Body of pancreas (tissue), 4 donors: ENCODE measurements around the gene ZNF516.

Source experiments
- POLR2A ChIP-seq, 3 donors: fragments of 450-650 bp; IDR thresholded peaks; one replicate each; pipeline ENCODE4 v1.6.1; 2016; ENCODE audit warnings: antibody characterized with exemption in 3 of 3, mild to moderate bottlenecking in 2 of 3
- TF ChIP-seq, protein P1 (sequence below), 7 experiments: fragments of 450-650 bp in 4 of 7; fragments of 200-600 bp in 3 of 7; sonication (generic) in 3 of 7; IDR thresholded peaks; one replicate each; pipeline ENCODE4 v1.5.1; 2016 to 2019; ENCODE audit warnings: antibody characterized with exemption in 7 of 7

DNA sequence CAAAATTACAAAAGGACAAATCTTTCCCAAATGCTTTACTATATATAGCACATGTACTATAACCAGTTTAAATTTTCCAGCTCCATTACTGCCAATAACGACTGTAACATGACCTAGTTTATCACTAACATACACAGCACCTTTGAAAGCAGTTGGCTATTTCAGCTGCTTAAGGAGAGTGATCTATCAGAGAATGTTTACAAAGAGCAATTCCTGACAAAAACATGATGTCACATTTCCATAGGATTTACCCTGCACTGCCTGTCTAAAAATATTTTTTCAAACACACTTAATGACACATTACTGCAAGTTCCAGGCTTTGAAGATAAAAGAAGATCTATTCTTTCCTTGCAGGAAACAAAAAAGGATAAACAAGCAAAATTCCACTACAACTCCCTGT, 40.6 kb downstream of the ZNF516 start:
- TF ChIP-seq, protein P1, sequence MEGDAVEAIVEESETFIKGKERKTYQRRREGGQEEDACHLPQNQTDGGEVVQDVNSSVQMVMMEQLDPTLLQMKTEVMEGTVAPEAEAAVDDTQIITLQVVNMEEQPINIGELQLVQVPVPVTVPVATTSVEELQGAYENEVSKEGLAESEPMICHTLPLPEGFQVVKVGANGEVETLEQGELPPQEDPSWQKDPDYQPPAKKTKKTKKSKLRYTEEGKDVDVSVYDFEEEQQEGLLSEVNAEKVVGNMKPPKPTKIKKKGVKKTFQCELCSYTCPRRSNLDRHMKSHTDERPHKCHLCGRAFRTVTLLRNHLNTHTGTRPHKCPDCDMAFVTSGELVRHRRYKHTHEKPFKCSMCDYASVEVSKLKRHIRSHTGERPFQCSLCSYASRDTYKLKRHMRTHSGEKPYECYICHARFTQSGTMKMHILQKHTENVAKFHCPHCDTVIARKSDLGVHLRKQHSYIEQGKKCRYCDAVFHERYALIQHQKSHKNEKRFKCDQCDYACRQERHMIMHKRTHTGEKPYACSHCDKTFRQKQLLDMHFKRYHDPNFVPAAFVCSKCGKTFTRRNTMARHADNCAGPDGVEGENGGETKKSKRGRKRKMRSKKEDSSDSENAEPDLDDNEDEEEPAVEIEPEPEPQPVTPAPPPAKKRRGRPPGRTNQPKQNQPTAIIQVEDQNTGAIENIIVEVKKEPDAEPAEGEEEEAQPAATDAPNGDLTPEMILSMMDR (IDR thresholded peaks at IDR 0.05), result no peak
- TF ChIP-seq POLR2A (IDR thresholded peaks at IDR 0.05), result no peak
